GM18519 (cell line): ENCODE data around the gene PRR35.
"Not testable (repeated sequence)": the region's sequence is repeated elsewhere in the genome, so short reads cannot be mapped to it uniquely, and the experiment has no call there.

Experiments
- ATAC-seq: cut with Tn5 transposase; IDR thresholded peaks from one replicate; pipeline ENCODE4 v1.9.1; 2021; ENCODE audit warnings: mild to moderate bottlenecking, moderate library complexity; ENCODE audit not compliant: unreplicated experiment, low FRiP score

Gene PRR35

GRCh38 chr16:591892-592517 lies 31.8 kb downstream of the PRR35 start:
- ATAC-seq, result no peak

- ATAC-seq, result no peak
These were observed 32.5 kb downstream of the PRR35 start for GRCh38 chr16:592518-593306.

- ATAC-seq, result no peak
These were observed 33.2 kb downstream of the PRR35 start for GRCh38 chr16:593406-593805.

- ATAC-seq, result no peak
These were observed 33.6 kb downstream of the PRR35 start for GRCh38 chr16:593807-594206.

- no peak for ATAC-seq
These were observed 34.9 kb downstream of the PRR35 start for GRCh38 chr16:595094-595528.

- ATAC-seq, result no peak
These were observed 35.9 kb downstream of the PRR35 start for GRCh38 chr16:595942-596735.

- no peak for ATAC-seq
These were observed 36.5 kb downstream of the PRR35 start for GRCh38 chr16:596736-597060.

- ATAC-seq, result not testable (repeated sequence)
These were observed 37.5 kb downstream of the PRR35 start for GRCh38 chr16:597655-598054.

- no peak for ATAC-seq
These were observed 38.9 kb downstream of the PRR35 start for GRCh38 chr16:598823-599739.

GRCh38 chr16:600781-601180 lies 40.6 kb downstream of the PRR35 start:
- ATAC-seq, result no peak

GRCh38 chr16:603933-604332 lies 43.7 kb downstream of the PRR35 start:
- no peak for ATAC-seq

GRCh38 chr16:606656-607307 lies 46.6 kb downstream of the PRR35 start:
- ATAC-seq, result no peak

- no peak for ATAC-seq
These were observed 47.8 kb downstream of the PRR35 start for GRCh38 chr16:608019-608418.

GRCh38 chr16:609316-609715 lies 49.1 kb downstream of the PRR35 start:
- no peak for ATAC-seq

- ATAC-seq, result no peak
These were observed 49.8 kb downstream of the PRR35 start for GRCh38 chr16:609984-610383.

- ATAC-seq, result no peak
These were observed 50.6 kb downstream of the PRR35 start for GRCh38 chr16:610513-611381.

- ATAC-seq, result no peak
These were observed 54.9 kb downstream of the PRR35 start for GRCh38 chr16:615122-615521.
